ENCODE measurements around the gene TNS3. TPM values are rescaled to one million over a fixed set of nuclear protein-coding genes. Genes with fewer than 3 reads are reported as not detected.

The TNS3 gene
- total and polyA plus RNA-seq, 2 experiments from 2014 or later, result 2.7 to 5.7 TPM

DNA sequence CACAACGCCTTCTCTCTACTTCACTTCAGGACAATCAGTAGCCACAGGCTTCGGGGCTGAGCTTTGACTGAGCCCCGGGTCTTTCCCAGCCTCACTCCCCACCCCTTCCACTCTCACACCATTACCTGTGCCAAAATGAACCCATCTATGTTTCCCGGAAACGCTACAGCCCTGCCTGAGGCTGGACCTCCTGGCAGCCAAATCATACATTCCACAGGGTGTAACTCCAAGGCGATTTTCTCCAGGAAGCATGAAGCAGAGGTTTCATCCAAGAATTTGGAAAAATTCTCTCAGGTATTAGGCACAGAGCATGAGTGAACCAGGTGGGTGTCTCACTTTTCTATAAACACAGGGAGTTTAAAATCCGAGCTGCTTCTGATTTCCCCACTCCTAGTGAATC, 286.3 kb downstream of the TNS3 start:
- Histone ChIP-seq H3K9me3 (ENCODE audit: low read depth) (no peaks in the 10 kb centered on the region), H3K27me3 (no peaks in the 10 kb centered on the region), H3K27ac (no peak overlapping the region), H3K4me1 (ENCODE audit: low read depth) (no peaks in the 10 kb centered on the region), H3K4me3 (no peak overlapping the region), H3K36me3 (no peaks in the 10 kb centered on the region)
- DNase-seq (ENCODE audit: low read depth in 1 of 2, low spot score in 1 of 2), result no peak
- TF ChIP-seq, protein P1, sequence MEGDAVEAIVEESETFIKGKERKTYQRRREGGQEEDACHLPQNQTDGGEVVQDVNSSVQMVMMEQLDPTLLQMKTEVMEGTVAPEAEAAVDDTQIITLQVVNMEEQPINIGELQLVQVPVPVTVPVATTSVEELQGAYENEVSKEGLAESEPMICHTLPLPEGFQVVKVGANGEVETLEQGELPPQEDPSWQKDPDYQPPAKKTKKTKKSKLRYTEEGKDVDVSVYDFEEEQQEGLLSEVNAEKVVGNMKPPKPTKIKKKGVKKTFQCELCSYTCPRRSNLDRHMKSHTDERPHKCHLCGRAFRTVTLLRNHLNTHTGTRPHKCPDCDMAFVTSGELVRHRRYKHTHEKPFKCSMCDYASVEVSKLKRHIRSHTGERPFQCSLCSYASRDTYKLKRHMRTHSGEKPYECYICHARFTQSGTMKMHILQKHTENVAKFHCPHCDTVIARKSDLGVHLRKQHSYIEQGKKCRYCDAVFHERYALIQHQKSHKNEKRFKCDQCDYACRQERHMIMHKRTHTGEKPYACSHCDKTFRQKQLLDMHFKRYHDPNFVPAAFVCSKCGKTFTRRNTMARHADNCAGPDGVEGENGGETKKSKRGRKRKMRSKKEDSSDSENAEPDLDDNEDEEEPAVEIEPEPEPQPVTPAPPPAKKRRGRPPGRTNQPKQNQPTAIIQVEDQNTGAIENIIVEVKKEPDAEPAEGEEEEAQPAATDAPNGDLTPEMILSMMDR (IDR thresholded peaks at IDR 0.05; ENCODE audit: low read depth, low read length), result no peak

DNA sequence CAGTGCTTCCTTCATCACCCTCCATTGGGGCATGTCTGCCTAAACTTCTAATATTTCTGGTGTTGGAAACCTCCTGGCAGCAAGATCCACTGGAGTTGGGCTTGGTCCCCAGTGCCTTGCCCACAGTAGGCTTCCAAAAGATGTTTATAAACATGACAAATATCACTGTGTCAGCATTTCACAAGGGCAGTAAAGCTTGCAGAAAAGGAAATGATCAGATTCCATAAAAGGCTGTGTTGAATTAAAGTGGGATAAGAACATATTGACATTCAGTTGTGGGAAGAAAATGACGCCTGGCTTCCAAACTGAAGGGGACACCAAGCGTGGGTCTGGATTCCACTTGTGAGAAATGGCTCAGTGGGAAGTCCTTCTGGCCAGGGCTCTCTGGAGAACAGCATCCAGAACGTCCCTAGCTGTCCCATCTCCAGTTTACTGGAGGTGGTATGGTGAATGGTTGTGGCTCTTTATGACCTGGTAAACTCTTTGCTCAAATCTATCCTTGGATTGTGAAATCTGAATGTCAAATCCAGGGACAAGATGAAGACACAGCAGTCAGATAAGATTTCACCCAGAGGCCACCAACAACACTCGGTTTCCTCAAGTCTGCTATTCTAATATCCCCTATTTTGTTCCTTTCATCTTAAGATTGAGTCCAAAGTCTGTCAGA, 287.2 kb downstream of the TNS3 start:
- DNase-seq (ENCODE audit: low read depth in 1 of 2, low spot score in 1 of 2), result no peak
- TF ChIP-seq, protein P1 (IDR thresholded peaks at IDR 0.05; ENCODE audit: low read depth, low read length), result no peak
- H3K27ac ChIP-seq, result no peak overlapping the region
- no peaks in the 10 kb centered on the region for H3K27me3 ChIP-seq
- no peaks in the 10 kb centered on the region for H3K9me3 ChIP-seq (ENCODE audit: low read depth)
- H3K4me3 ChIP-seq, result no peak overlapping the region
- no peaks in the 10 kb centered on the region for H3K36me3 ChIP-seq
- no peaks in the 10 kb centered on the region for H3K4me1 ChIP-seq (ENCODE audit: low read depth)

DNA sequence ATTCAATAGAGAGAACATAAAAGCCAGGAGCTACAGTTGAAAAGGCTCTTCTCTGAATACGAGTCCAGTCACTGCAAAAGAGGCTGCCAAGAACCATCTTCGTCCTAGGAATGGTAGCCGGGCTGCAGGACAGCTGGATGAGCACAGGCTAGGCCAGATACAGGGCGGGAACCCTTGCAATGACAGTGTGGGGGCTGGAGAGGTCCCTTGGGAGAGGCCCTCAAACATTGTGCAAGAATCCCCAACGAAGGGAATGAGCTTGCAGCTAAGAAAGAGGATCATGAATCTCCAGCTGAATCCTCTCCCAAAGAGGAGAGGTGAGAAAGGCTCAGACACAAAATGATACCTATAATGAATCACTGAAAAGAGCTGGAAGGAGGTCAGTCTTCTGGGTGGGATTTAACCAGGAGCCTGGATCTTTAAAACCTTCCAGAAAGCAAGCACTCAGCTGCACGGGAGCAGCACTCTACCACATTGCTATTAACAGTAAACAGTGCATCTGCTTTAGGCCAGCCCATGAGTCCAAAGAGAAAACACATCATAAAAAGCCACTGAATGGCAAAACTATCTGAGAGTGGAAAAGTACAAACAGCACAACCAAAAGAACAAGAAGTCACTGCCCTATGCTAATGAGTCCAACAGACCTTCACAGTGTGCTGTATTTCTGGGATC, 287.9 kb downstream of the TNS3 start:
- no peak overlapping the region for H3K4me3 ChIP-seq
- H3K4me1 ChIP-seq (ENCODE audit: low read depth), result no peaks in the 10 kb centered on the region
- TF ChIP-seq, protein P1 (IDR thresholded peaks at IDR 0.05; ENCODE audit: low read depth, low read length), result no peak
- H3K9me3 ChIP-seq (ENCODE audit: low read depth), result no peaks in the 10 kb centered on the region
- no peak overlapping the region for H3K27ac ChIP-seq
- H3K36me3 ChIP-seq, result no peaks in the 10 kb centered on the region
- peak in 1 of 2 donors; percentile 20 for DNase-seq (ENCODE audit: low read depth in 1 of 2, low spot score in 1 of 2)
- no peaks in the 10 kb centered on the region for H3K27me3 ChIP-seq

DNA sequence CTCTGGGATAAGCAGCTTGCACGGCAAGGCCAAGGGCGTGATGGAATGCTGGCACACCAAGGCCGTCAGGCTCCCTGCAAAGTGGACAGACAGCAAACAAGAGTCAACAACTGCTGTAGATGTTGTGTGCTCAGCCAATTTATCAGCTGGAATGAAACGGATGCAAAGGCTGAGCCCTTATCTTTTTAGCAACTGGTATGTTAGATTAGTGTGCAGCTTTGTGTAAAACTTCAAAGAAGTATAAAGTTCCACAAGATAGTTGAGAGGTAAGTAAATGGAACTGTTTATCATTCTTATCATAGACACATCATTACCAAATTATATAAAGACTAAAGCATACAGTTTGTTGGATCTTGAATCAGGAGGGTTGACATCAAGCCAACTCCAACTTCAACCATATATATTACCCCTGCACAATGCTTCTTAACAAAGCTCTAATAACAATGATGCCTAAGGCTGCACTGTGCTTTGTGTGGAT, 289.0 kb downstream of the TNS3 start:
- DNase-seq (ENCODE audit: low read depth in 1 of 2, low spot score in 1 of 2), result peak in 1 of 2 donors; percentile 34
- TF ChIP-seq, protein P1 (IDR thresholded peaks at IDR 0.05; ENCODE audit: low read depth, low read length), result no peak
- H3K4me3 ChIP-seq, result no peak overlapping the region
- no peaks in the 10 kb centered on the region for H3K4me1 ChIP-seq (ENCODE audit: low read depth)
- no peaks in the 10 kb centered on the region for H3K9me3 ChIP-seq (ENCODE audit: low read depth)
- H3K27me3 ChIP-seq, result no peaks in the 10 kb centered on the region
- no peak overlapping the region for H3K27ac ChIP-seq
- H3K36me3 ChIP-seq, result no peaks in the 10 kb centered on the region

DNA sequence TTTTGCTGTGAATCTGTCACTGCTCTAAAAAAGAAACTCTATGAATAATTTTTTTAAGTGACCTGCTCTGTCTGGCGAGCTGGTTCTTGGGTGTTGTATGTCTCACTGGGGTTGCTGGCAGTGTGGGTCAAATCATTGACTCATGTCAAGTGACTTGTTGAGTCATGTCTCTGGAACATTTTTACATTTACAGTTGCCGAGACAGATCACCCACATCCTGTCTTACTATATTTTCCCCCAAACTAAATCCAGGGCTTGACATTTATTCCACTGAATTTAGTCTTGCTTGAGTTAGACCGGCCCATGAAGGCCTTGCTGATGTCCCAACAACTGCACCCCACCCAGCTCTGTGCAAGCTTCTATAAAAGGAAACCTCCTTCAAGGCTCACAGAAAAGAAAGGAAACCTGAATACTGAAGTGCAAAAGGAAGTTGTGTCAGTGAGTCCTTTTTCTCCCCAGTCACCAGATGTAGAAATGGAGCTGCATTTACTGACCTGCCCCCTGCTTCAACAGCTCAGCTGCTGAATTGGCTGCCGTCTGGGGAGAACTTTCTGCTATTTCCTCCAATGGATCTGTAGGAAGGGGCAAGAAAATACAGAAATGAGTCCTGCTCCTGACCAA, 290.3 kb downstream of the TNS3 start:
- TF ChIP-seq, protein P1 (IDR thresholded peaks at IDR 0.05; ENCODE audit: low read depth, low read length), result no peak
- Histone ChIP-seq H3K4me3 (no peak overlapping the region), H3K4me1 (ENCODE audit: low read depth) (no peaks in the 10 kb centered on the region), H3K9me3 (ENCODE audit: low read depth) (no peaks in the 10 kb centered on the region), H3K27ac (no peak overlapping the region), H3K27me3 (no peaks in the 10 kb centered on the region), H3K36me3 (no peaks in the 10 kb centered on the region)
- peak in 1 of 2 donors; percentile 69 for DNase-seq (ENCODE audit: low read depth in 1 of 2, low spot score in 1 of 2)

All from cardiac muscle cell (in vitro differentiated cells and primary cell).